MM.1S (cell line): ENCODE measurements around the gene ARID5A.

Experiments
- DNase-seq: peaks from one replicate; pipeline ENCODE4 v3.0.0-alpha.2; 2015
- H2AFZ ChIP-seq: fragments of 300-600 bp; sonication (generic); 2 replicates; pipeline ENCODE4 v1.6.0; 2016; ENCODE audit warnings: antibody characterized with exemption, low read length
- H3F3A ChIP-seq: fragments of 300-600 bp; sonication (generic); 2 replicates; pipeline ENCODE4 v1.6.1; 2016; ENCODE audit warnings: mild to moderate bottlenecking, antibody characterized with exemption, low read length, moderate library complexity, mixed read lengths; ENCODE audit not compliant: insufficient read depth
- H3K27ac ChIP-seq: fragments of 300-600 bp; sonication (generic); 2 replicates; pipeline ENCODE4 v1.5.1; 2016; ENCODE audit warnings: mild to moderate bottlenecking, low read length
- H3K27me3 ChIP-seq: fragments of 300-600 bp; sonication (generic); replicated peaks from 2 replicates; pipeline ENCODE4 v1.6.0; 2016; ENCODE audit warnings: low read length; ENCODE audit not compliant: insufficient read depth
- H3K36me3 ChIP-seq: fragments of 300-600 bp; sonication (generic); replicated peaks from 2 replicates; pipeline ENCODE4 v1.6.1; 2016; ENCODE audit warnings: mild to moderate bottlenecking, low read length, mixed read lengths; ENCODE audit not compliant: insufficient read depth
- H3K4me1 ChIP-seq: fragments of 300-600 bp; sonication (generic); 2 replicates; pipeline ENCODE4 v1.6.1; 2016; ENCODE audit warnings: low read length, mixed read lengths
- H3K4me2 ChIP-seq: fragments of 300-600 bp; sonication (generic); 2 replicates; pipeline ENCODE4 v1.6.0; 2016; ENCODE audit warnings: low read depth, low read length
- H3K4me3 ChIP-seq: fragments of 300-600 bp; sonication (generic); 2 replicates; pipeline ENCODE4 v1.5.1; 2016; ENCODE audit warnings: low read length, mixed read lengths
- H3K79me2 ChIP-seq: fragments of 300-600 bp; sonication (generic); 2 replicates; pipeline ENCODE4 v1.6.1; 2016; ENCODE audit warnings: mixed run types, low read length, mixed read lengths
- H3K9ac ChIP-seq: fragments of 300-600 bp; sonication (generic); 2 replicates; pipeline ENCODE4 v1.6.1; 2016; ENCODE audit warnings: low read length, mixed read lengths
- H3K9me2 ChIP-seq: fragments of 300-600 bp; sonication (generic); replicated peaks from 2 replicates; pipeline ENCODE4 v1.6.1; 2016; ENCODE audit warnings: mild to moderate bottlenecking, low read length, mixed read lengths; ENCODE audit not compliant: insufficient read depth
- H3K9me3 ChIP-seq: fragments of 300-600 bp; sonication (generic); replicated peaks from 2 replicates; pipeline ENCODE4 v1.6.1; 2016; ENCODE audit warnings: mild to moderate bottlenecking, low read length, mixed read lengths; ENCODE audit not compliant: insufficient read depth
- H4K20me1 ChIP-seq: fragments of 300-600 bp; sonication (generic); 2 replicates; pipeline ENCODE4 v1.6.1; 2016; ENCODE audit warnings: mild to moderate bottlenecking, low read length, moderate library complexity, mixed read lengths; ENCODE audit not compliant: insufficient read depth
- EZH2 ChIP-seq: fragments of 300-600 bp; sonication (generic); optimal IDR thresholded peaks from 2 replicates; pipeline ENCODE3; 2017; ENCODE audit warnings: low read depth, mild to moderate bottlenecking, antibody characterized with exemption, low read length, mixed read lengths
- EZH2phosphoT487 ChIP-seq: fragments of 300-600 bp; sonication (generic); IDR thresholded peaks from 2 replicates; pipeline ENCODE4 v1.6.1; 2018; ENCODE audit warnings: antibody characterized with exemption, low read length
- TF ChIP-seq, protein P1 (sequence below): fragments of 300-600 bp; sonication (generic); IDR thresholded peaks from 2 replicates; pipeline ENCODE4 v1.5.1; 2016; ENCODE audit warnings: antibody characterized with exemption, low read length, mixed read lengths

ARID5A gene

DNA sequence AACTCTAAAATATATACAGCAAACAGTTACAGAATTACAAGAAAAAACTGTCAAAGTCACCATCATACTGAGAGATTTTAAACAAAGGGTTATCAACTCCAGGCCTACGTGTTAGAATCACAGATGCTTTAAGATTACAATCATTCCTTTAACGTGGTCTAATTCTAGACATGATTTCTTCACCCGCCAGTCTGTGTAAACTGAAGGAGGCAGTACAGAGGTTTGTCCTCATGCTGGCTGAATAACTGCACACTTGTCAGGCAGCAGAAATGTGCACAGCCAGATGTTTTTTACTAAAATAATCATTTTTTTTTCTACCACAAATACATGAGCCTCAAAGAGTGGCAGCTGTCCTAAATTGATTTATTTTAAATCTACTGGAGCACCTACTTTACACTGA lies 15.9 kb upstream of the ARID5A start:
- Histone ChIP-seq H3F3A (peaks cover 6% of the 10 kb centered on the region), H3K4me2 (no peak overlapping the region), H3K9me3 (no peaks in the 10 kb centered on the region), H3K27ac (no peak overlapping the region), H3K9me2 (no peaks in the 10 kb centered on the region), H3K9ac (no peak overlapping the region), H3K27me3 (no peaks in the 10 kb centered on the region), H2AFZ (no peak overlapping the region), H4K20me1 (no peaks in the 10 kb centered on the region), H3K4me1 (peaks cover 24% of the 10 kb centered on the region), H3K79me2 (no peaks in the 10 kb centered on the region), H3K4me3 (no peak overlapping the region), H3K36me3 (no peaks in the 10 kb centered on the region)
- no peak for TF ChIP-seq EZH2phosphoT487
- no peak for TF ChIP-seq EZH2
- TF ChIP-seq, protein P1, sequence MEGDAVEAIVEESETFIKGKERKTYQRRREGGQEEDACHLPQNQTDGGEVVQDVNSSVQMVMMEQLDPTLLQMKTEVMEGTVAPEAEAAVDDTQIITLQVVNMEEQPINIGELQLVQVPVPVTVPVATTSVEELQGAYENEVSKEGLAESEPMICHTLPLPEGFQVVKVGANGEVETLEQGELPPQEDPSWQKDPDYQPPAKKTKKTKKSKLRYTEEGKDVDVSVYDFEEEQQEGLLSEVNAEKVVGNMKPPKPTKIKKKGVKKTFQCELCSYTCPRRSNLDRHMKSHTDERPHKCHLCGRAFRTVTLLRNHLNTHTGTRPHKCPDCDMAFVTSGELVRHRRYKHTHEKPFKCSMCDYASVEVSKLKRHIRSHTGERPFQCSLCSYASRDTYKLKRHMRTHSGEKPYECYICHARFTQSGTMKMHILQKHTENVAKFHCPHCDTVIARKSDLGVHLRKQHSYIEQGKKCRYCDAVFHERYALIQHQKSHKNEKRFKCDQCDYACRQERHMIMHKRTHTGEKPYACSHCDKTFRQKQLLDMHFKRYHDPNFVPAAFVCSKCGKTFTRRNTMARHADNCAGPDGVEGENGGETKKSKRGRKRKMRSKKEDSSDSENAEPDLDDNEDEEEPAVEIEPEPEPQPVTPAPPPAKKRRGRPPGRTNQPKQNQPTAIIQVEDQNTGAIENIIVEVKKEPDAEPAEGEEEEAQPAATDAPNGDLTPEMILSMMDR, result no peak
- DNase-seq, result no peak

DNA sequence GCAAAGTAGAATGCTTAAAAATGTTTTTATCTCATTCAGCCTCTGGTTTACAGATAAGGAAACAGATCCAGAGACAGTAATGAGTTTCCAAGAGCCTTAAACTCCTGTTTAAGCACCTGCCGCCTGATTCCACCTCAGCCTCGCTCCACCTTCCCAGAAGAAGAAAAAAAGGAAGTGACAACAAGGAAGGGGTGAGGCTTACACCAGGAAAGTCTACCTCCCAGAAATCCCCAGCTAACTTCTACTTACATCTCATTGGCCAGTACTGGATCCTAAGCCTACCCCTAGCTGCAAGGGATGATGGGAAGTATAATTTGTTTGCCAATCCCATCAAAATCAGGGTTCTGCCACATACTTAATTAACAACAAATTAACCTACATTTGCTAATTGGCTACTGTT lies 15.3 kb upstream of the ARID5A start:
- H3K27ac ChIP-seq, result no peak overlapping the region
- H3K79me2 ChIP-seq, result no peaks in the 10 kb centered on the region
- no peak overlapping the region for H3K9ac ChIP-seq
- no peak for DNase-seq
- no peaks in the 10 kb centered on the region for H4K20me1 ChIP-seq
- peaks cover 10% of the 10 kb centered on the region for H3F3A ChIP-seq
- no peaks in the 10 kb centered on the region for H3K27me3 ChIP-seq
- H3K9me3 ChIP-seq, result no peaks in the 10 kb centered on the region
- no peak overlapping the region for H3K4me2 ChIP-seq
- peaks cover 28% of the 10 kb centered on the region for H3K4me1 ChIP-seq
- no peak for TF ChIP-seq EZH2phosphoT487
- TF ChIP-seq EZH2, result no peak
- TF ChIP-seq, protein P1, result no peak
- no peaks in the 10 kb centered on the region for H3K36me3 ChIP-seq
- no peak overlapping the region for H2AFZ ChIP-seq
- no peak overlapping the region for H3K4me3 ChIP-seq
- H3K9me2 ChIP-seq, result no peaks in the 10 kb centered on the region

DNA sequence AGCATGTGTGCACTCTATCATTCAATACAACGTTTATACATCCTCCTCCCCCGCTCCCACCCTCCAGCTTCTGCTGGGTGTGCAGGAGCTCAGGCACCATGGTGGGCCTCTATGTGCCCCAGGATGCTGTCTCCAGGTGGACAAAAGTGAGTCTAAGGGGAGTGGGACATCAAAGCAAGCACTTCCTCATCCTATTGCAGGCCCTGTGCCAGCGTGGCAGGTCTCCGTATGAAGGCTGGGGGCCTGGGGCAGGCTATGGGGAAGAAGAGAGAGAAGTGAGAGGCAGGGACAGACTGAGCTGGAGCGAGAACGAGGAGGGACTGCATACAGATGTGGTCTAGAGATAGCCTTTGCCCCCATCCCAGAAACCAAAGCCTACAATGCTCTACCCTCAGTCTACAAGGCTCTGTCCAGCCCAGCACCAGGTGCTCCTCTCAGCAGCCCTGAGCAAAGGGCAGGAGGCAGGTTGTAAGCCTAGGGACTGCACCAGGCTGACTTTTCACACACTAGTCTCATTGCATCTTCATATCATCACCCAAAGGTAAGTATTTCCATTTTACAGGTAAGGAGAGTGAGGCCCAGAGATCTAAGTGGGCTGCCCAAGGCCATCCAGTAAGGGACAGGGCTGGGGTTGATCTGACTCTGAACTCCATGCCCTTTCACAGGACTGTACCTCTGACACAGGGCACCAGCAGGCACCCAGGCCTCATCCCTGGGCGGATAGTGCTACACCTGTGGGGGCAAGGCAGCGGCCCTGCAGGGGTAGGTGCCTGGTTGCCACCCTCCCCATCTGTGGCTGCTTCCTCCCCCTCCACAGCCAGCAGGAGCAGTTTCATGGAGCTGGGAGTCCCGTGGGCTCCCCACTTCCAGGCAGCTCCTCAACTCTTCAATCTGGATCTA lies 14.0 kb upstream of the ARID5A start:
- Histone ChIP-seq H3K9me2 (no peaks in the 10 kb centered on the region), H2AFZ (no peak overlapping the region), H3K27ac (no peak overlapping the region), H3K79me2 (no peaks in the 10 kb centered on the region), H3K9ac (no peak overlapping the region), H3K4me1 (peaks cover 37% of the 10 kb centered on the region), H3K9me3 (no peaks in the 10 kb centered on the region), H3K27me3 (no peaks in the 10 kb centered on the region), H3F3A (peaks cover 21% of the 10 kb centered on the region), H3K36me3 (no peaks in the 10 kb centered on the region), H3K4me2 (no peak overlapping the region), H3K4me3 (no peak overlapping the region), H4K20me1 (no peaks in the 10 kb centered on the region)
- TF ChIP-seq EZH2 (no peak), EZH2phosphoT487 (no peak)
- TF ChIP-seq, protein P1, result no peak
- no peak for DNase-seq
